Lung (tissue), 12 donors: ENCODE data around the gene RPL38. TPM values are rescaled to one million over a fixed set of nuclear protein-coding genes. Genes with fewer than 3 reads are reported as not detected.

Experiments
- ATAC-seq: fragments of 200-7000 bp; cut with Tn5 transposase; one replicate; pipeline ENCODE4 v1.9.1; 2020; ENCODE audit warnings: moderate number of reproducible peaks; ENCODE audit not compliant: insufficient read depth, low FRiP score
- DNase-seq, 3 donors: peaks; one replicate each; pipeline ENCODE4 v3.0.0-alpha.2; 2013 to 2017
- H3K27ac ChIP-seq, 2 donors: one replicate each; pipeline ENCODE4 v1.5.1; 2013; ENCODE audit warnings: mild to moderate bottlenecking in 2 of 2, moderate library complexity in 2 of 2, control low read depth in 1 of 2, inconsistent platforms in 1 of 2, low read depth in 1 of 2, low read length in 1 of 2
- H3K27me3 ChIP-seq, 3 donors: one replicate each; pipeline ENCODE4 v1.5.1; 2013; ENCODE audit warnings: low read length in 2 of 3; ENCODE audit not compliant: control insufficient read depth in 3 of 3, insufficient read depth in 3 of 3
- H3K36me3 ChIP-seq, 4 donors: one replicate each; pipeline ENCODE4 v1.5.1; 2013; ENCODE audit warnings: low read length in 4 of 4, mild to moderate bottlenecking in 1 of 4, moderate library complexity in 1 of 4; ENCODE audit not compliant: control insufficient read depth in 4 of 4, insufficient read depth in 4 of 4
- H3K4me1 ChIP-seq, 5 donors: one replicate each; pipeline ENCODE4 v1.5.1; 2013; ENCODE audit warnings: low read length in 5 of 5, mild to moderate bottlenecking in 2 of 5, moderate library complexity in 1 of 5; ENCODE audit not compliant: control insufficient read depth in 5 of 5, insufficient read depth in 5 of 5
- H3K4me3 ChIP-seq: one replicate; pipeline ENCODE4 v1.5.1; 2013; ENCODE audit warnings: mild to moderate bottlenecking, control low read depth, moderate library complexity
- H3K9ac ChIP-seq, 2 donors: one replicate each; pipeline ENCODE4 v1.5.1; 2013; ENCODE audit warnings: low read length in 2 of 2, control low read depth in 1 of 2; ENCODE audit not compliant: insufficient read depth in 1 of 2
- H3K9me3 ChIP-seq, 4 donors: one replicate each; pipeline ENCODE4 v1.5.1; 2013; ENCODE audit warnings: low read length in 3 of 4, mild to moderate bottlenecking in 1 of 4, moderate library complexity in 1 of 4; ENCODE audit not compliant: control insufficient read depth in 4 of 4, insufficient read depth in 3 of 4
- WGBS, 2 donors: extraction: QIAGEN DNeasy Blood & Tissue Kit; methylation state at CpG; one replicate each; pipeline ENCODE4 v1.1.7; 2013; 5-methylcytosine and 5-hydroxymethylcytosine counted together
- polyA plus RNA-seq, 2 donors: library from polyadenylated mRNA; stranded (reverse); fragments of 200-250 nt; gene quantifications; one replicate each; pipeline ENCODE4 v1.2.1, GENCODE V29; 2013
- total RNA-seq, 2 donors: library from RNA; depleted of rRNA in 1 of 2; stranded (reverse); fragments of >200 nt in 1 of 2; gene quantifications; one replicate each; pipeline ENCODE4 v1.2.1, GENCODE V29; 2014 to 2021
- TF ChIP-seq, protein P1 (sequence below): IDR thresholded peaks from 2 replicates; pipeline ENCODE4 v1.5.1; 2012; ENCODE audit warnings: mild to moderate bottlenecking; ENCODE audit errors: control extremely low read depth, extremely low read depth
- donor health status: control.
- donor health status: control.
- donor health status: Bipolar disorder and iron deficiency.
- donor health status: healthy.
- donor health status: DM: yes; HTN: yes; CAD: no.

Gene RPL38
- total and polyA plus RNA-seq, 4 donors: 686 to 2,752 (median 1,090) TPM

DNA sequence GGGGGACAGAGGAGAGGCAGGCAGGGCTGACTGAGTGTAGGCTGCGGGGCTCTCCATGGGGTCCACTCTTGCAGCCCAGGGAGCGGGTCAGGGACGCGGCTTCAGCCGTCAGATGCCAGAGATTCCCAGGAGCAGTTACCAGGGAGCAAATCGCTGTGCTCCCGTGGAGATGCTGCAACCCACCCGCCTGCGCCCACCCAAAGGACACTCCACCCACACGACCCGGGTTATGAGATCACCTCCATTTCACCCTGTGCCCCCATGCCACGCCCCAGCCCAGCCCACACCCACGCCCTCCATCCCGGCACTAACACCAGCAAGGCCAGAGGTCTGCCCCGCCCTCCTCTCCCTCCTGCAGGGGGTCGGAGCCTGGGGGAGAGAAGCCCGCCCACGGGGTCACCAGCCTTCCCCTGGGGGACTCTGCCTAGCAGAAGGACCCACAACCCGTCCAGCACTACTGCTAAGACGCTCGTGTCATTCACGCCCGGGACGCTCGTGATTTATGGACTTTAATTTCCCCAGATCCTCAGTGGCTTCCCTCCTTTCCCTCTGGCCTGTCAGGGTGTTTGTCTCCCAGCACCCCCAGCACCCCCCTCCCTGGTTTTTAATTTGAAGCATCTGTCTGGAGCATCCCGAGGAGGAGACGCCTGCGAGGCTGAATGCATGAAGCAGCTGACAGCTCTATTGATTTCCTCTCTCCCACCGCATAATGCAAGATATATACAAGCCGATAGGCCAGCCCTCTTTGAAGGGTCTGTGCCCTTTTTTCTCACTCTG lies 6.7 kb upstream of the RPL38 start:
- 50 to 63% methylated on average over 29 to 30 of the region's 30 CpGs for WGBS, 2 donors
- TF ChIP-seq, protein P1, sequence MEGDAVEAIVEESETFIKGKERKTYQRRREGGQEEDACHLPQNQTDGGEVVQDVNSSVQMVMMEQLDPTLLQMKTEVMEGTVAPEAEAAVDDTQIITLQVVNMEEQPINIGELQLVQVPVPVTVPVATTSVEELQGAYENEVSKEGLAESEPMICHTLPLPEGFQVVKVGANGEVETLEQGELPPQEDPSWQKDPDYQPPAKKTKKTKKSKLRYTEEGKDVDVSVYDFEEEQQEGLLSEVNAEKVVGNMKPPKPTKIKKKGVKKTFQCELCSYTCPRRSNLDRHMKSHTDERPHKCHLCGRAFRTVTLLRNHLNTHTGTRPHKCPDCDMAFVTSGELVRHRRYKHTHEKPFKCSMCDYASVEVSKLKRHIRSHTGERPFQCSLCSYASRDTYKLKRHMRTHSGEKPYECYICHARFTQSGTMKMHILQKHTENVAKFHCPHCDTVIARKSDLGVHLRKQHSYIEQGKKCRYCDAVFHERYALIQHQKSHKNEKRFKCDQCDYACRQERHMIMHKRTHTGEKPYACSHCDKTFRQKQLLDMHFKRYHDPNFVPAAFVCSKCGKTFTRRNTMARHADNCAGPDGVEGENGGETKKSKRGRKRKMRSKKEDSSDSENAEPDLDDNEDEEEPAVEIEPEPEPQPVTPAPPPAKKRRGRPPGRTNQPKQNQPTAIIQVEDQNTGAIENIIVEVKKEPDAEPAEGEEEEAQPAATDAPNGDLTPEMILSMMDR: no peak
- Histone ChIP-seq H3K4me1 (no peaks in the 10 kb centered on the region), H3K4me3 (no peak overlapping the region), H3K27ac (no peak overlapping the region), H3K27me3 (peaks cover 4 to 28% (median 14%) of the 10 kb centered on the region in 3 donors), H3K9ac (no peak overlapping the region), H3K9me3 (no peaks in the 10 kb centered on the region), H3K36me3 (no peaks in the 10 kb centered on the region)
- no peak for DNase-seq
- ATAC-seq: no peak

DNA sequence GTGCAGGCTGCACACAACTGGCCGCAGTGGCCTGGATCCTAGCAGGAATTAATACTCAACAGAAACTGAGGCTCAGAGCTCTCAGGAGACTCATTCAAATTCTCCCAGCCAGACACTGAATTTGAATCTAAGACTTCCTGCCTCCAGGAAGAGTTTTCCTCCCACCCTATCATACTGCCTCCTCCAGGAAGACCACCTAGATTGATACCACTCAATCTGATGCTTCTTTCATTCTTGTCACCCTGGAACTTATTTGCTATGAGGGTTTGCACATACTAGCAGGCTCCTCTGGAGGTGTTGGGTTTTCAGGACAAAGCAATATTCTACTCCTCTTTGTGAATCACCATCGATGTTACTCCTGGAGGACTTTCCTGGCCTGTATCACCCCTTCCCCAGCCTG lies 5.7 kb upstream of the RPL38 start:
- ATAC-seq: no peak
- no peaks in the 10 kb centered on the region for H3K36me3 ChIP-seq
- peaks cover 4 to 28% (median 14%) of the 10 kb centered on the region in 3 donors for H3K27me3 ChIP-seq
- H3K4me3 ChIP-seq: no peak overlapping the region
- 94 to 95% methylated on average over 2 of the region's 2 CpGs for WGBS, 2 donors
- DNase-seq: no peak
- no peaks in the 10 kb centered on the region for H3K9me3 ChIP-seq
- no peaks in the 10 kb centered on the region for H3K4me1 ChIP-seq
- H3K27ac ChIP-seq: no peak overlapping the region
- no peak overlapping the region for H3K9ac ChIP-seq
- TF ChIP-seq, protein P1: no peak

DNA sequence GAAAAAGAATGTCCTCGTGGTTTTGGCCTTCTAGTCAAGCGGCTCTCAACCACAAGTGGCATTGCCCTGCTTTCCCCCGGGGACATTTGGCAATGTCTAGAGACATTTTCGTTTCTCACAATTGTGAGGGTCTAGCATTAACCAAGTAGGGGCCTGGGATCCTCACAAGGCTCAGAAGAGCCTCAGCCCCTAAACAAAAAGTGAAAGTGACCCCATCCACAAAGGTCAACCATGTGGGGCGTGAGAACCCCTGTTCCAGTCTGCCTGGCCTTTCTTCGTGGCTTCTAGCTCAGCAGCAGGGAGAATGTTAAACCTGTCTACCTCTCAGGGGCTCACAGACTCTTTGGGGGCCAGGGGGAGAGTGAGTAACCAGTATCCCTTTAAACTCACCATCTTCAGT lies 4.8 kb upstream of the RPL38 start:
- Histone ChIP-seq H3K4me3 (no peak overlapping the region), H3K9me3 (no peaks in the 10 kb centered on the region), H3K9ac (no peak overlapping the region), H3K27ac (no peak overlapping the region), H3K4me1 (peaks cover 0 to 4% (median 0%) of the 10 kb centered on the region in 5 donors), H3K36me3 (peaks cover 0 to 2% (median 0%) of the 10 kb centered on the region in 4 donors), H3K27me3 (peaks cover 4 to 28% (median 11%) of the 10 kb centered on the region in 3 donors)
- DNase-seq: no peak
- WGBS, 2 donors: 59 to 65% methylated on average over 6 of the region's 6 CpGs
- ATAC-seq: no peak
- TF ChIP-seq, protein P1: no peak
